Trophoblast cell (in vitro differentiated cells and primary cell): Measurements from ENCODE around the gene TK2.

Experiments
- DNase-seq, 2 donors: peaks; one replicate each; pipeline ENCODE4 v3.0.0-alpha.2; 2016
- H2AFZ ChIP-seq: 2 replicates; pipeline ENCODE4 v1.6.1; 2013; ENCODE audit warnings: low read length, moderate library complexity, mild to moderate bottlenecking; ENCODE audit not compliant: insufficient read depth, poor library complexity
- H2AK5ac ChIP-seq: 2 replicates; pipeline ENCODE4 v1.6.1; 2013; ENCODE audit warnings: mild to moderate bottlenecking, low read length
- H2BK120ac ChIP-seq: 2 replicates; pipeline ENCODE4 v1.6.1; 2013; ENCODE audit warnings: low read length, mild to moderate bottlenecking, moderate library complexity; ENCODE audit not compliant: insufficient read depth, poor library complexity
- H2BK12ac ChIP-seq: 2 replicates; pipeline ENCODE4 v1.6.1; 2013; ENCODE audit warnings: mild to moderate bottlenecking, low read length, moderate library complexity
- H2BK5ac ChIP-seq: 2 replicates; pipeline ENCODE4 v1.6.1; 2013; ENCODE audit warnings: low read length, low read depth, moderate library complexity, mild to moderate bottlenecking; ENCODE audit not compliant: poor library complexity
- H3K14ac ChIP-seq: 2 replicates; pipeline ENCODE4 v1.6.1; 2013; ENCODE audit warnings: mild to moderate bottlenecking, low read length
- H3K18ac ChIP-seq: 2 replicates; pipeline ENCODE4 v1.6.1; 2013; ENCODE audit warnings: mild to moderate bottlenecking, low read length
- H3K23ac ChIP-seq: 2 replicates; pipeline ENCODE4 v1.6.1; 2013; ENCODE audit warnings: low read length
- H3K27ac ChIP-seq: 2 replicates; pipeline ENCODE4 v1.5.1; 2013; ENCODE audit warnings: low read depth, mild to moderate bottlenecking, inconsistent platforms, low read length, moderate library complexity
- H3K27me3 ChIP-seq: 2 replicates; pipeline ENCODE4 v1.6.1; 2013; ENCODE audit warnings: inconsistent platforms, mild to moderate bottlenecking, low read length, moderate library complexity; ENCODE audit not compliant: insufficient read depth
- H3K36me3 ChIP-seq, 2 experiments: 1 replicate in 1 of 2; 2 replicates in 1 of 2; pipeline ENCODE4 v1.6.1; 2013; ENCODE audit warnings: low read length in 2 of 2, mild to moderate bottlenecking in 2 of 2, moderate library complexity in 1 of 2; ENCODE audit not compliant: insufficient read depth in 2 of 2, control insufficient read depth in 1 of 2
- H3K4ac ChIP-seq: 2 replicates; pipeline ENCODE4 v1.6.1; 2013; ENCODE audit warnings: low read depth, mild to moderate bottlenecking, low read length, moderate library complexity
- H3K4me1 ChIP-seq, 2 experiments: 1 replicate in 1 of 2; 2 replicates in 1 of 2; pipeline ENCODE4 v1.6.1; 2013; ENCODE audit warnings: low read length in 2 of 2, mild to moderate bottlenecking in 2 of 2, moderate library complexity in 1 of 2; ENCODE audit not compliant: insufficient read depth in 2 of 2, control insufficient read depth in 1 of 2
- H3K4me2 ChIP-seq: 2 replicates; pipeline ENCODE4 v1.6.1; 2013; ENCODE audit warnings: inconsistent platforms, mild to moderate bottlenecking, low read length, moderate library complexity
- H3K4me3 ChIP-seq: 2 replicates; pipeline ENCODE4 v1.5.1; 2013; ENCODE audit warnings: mild to moderate bottlenecking, low read depth, low read length, inconsistent platforms
- H3K79me1 ChIP-seq: one replicate; pipeline ENCODE4 v1.6.1; 2013; ENCODE audit warnings: low read length
- H3K79me2 ChIP-seq: 2 replicates; pipeline ENCODE4 v1.6.1; 2013; ENCODE audit warnings: low read length, mild to moderate bottlenecking; ENCODE audit not compliant: control insufficient read depth, insufficient read depth, poor library complexity
- H3K9ac ChIP-seq: 2 replicates; pipeline ENCODE4 v1.6.1; 2013; ENCODE audit warnings: mild to moderate bottlenecking, low read length
- H3K9me3 ChIP-seq: 2 replicates; pipeline ENCODE4 v1.6.1; 2013; ENCODE audit warnings: low read depth, mild to moderate bottlenecking, control low read depth, inconsistent platforms, low read length; ENCODE audit not compliant: insufficient read depth
- H4K12ac ChIP-seq: 2 replicates; pipeline ENCODE4 v1.6.1; 2013; ENCODE audit warnings: low read depth, mild to moderate bottlenecking, low read length, moderate library complexity
- H4K8ac ChIP-seq: 2 replicates; pipeline ENCODE4 v1.6.1; 2013; ENCODE audit warnings: low read depth, mild to moderate bottlenecking, low read length, moderate library complexity
- H4K91ac ChIP-seq: one replicate; pipeline ENCODE4 v1.6.1; 2013; ENCODE audit warnings: low read depth, mild to moderate bottlenecking, low read length, moderate library complexity
- WGBS: extraction: QIAGEN DNeasy Blood & Tissue Kit; methylation state at CpG from one replicate; pipeline ENCODE4 v1.1.7; 2013; ENCODE audit warnings: missing lambda C conversion rate; ENCODE audit not compliant: insufficient read length, insufficient coverage; ENCODE audit errors: extremely low coverage; 5-methylcytosine and 5-hydroxymethylcytosine counted together

Gene TK2

GRCh38 chr16:66490774-66491715 is 58.9 kb downstream of the TK2 start:
- Histone ChIP-seq H2AFZ (no peak overlapping the region), H3K27ac (no peak overlapping the region), H3K79me2 (no peaks in the 10 kb centered on the region), H3K79me1 (no peaks in the 10 kb centered on the region), H3K9ac (no peak overlapping the region), H3K36me3 (no peaks in the 10 kb centered on the region), H2AK5ac (no peak overlapping the region), H3K4me1 (peaks cover 2 to 7% of the 10 kb centered on the region in 2 experiments), H3K4me2 (no peak overlapping the region), H2BK12ac (no peak overlapping the region), H3K4me3 (no peak overlapping the region), H2BK5ac (no peak overlapping the region), H3K23ac (no peak overlapping the region), H3K9me3 (peaks cover 9% of the 10 kb centered on the region), H4K12ac (no peak overlapping the region), H3K18ac (no peak overlapping the region), H2BK120ac (no peak overlapping the region), H3K4ac (no peak overlapping the region), H3K14ac (no peak overlapping the region), H4K8ac (no peak overlapping the region), H3K27me3 (no peaks in the 10 kb centered on the region), H4K91ac (no peak overlapping the region)
- WGBS: no CpG with 5 or more reads among the region's 8 CpGs
- DNase-seq: no peak

DNA sequence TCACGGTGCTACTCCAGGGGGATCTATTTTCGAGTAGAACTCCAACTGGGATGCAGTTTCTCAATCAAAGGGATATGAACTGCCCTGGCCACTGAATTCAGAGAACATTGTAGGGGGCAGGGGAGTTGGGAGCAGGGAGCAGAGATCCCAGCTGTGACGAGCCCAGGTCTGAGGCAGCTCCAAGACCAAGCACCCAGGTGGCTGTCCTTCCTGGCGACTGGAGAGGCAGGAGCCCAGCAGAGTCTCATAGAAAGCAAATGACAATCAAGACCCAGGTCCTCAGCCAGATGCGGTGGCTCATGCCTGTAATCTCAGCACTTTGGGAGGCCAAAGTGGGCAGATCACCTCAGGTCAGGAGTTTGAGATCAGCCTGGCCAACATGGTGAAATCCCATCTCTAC is 60.1 kb downstream of the TK2 start:
- Histone ChIP-seq H3K79me1 (no peaks in the 10 kb centered on the region), H3K4ac (no peak overlapping the region), H2AFZ (no peak overlapping the region), H3K27ac (no peak overlapping the region), H3K27me3 (no peaks in the 10 kb centered on the region), H2AK5ac (no peak overlapping the region), H4K12ac (no peak overlapping the region), H3K9me3 (peaks cover 2% of the 10 kb centered on the region), H3K36me3 (no peaks in the 10 kb centered on the region), H3K4me1 (peaks cover 2 to 7% of the 10 kb centered on the region in 2 experiments), H2BK12ac (no peak overlapping the region), H4K91ac (no peak overlapping the region), H3K18ac (no peak overlapping the region), H4K8ac (no peak overlapping the region), H3K4me3 (no peak overlapping the region), H3K4me2 (no peak overlapping the region), H3K14ac (no peak overlapping the region), H2BK5ac (no peak overlapping the region), H2BK120ac (no peak overlapping the region), H3K9ac (no peak overlapping the region), H3K79me2 (no peaks in the 10 kb centered on the region), H3K23ac (no peak overlapping the region)
- no peak for DNase-seq
- no CpG with 5 or more reads among the region's 5 CpGs for WGBS

DNA sequence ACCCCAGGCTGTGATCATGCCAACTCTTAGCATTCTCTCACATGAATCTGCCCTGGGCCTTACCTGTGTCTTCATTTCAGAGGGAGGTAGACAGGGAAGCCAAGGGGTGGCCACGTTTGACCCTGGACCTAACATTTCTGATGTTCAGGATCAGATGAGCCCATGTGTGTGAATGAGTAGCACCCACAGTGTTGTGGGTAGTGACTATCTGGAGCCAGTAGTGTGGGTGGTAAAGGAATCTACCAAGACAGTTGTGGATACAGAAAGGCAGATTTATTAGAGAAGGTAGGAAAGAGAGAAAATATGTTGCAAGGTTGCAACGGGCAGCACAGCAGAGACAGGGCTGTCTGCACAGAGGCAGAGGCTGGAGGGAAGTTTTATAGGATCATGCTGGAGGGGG is 60.5 kb downstream of the TK2 start:
- no peak overlapping the region for H3K18ac ChIP-seq
- no peak overlapping the region for H2BK120ac ChIP-seq
- no peak overlapping the region for H4K12ac ChIP-seq
- no peak overlapping the region for H2BK12ac ChIP-seq
- no peak for DNase-seq
- peaks cover 2 to 7% of the 10 kb centered on the region in 2 experiments for H3K4me1 ChIP-seq
- H3K9me3 ChIP-seq: peaks cover 2% of the 10 kb centered on the region
- no peak overlapping the region for H3K4me3 ChIP-seq
- no peak overlapping the region for H2BK5ac ChIP-seq
- no peaks in the 10 kb centered on the region for H3K79me1 ChIP-seq
- H3K4ac ChIP-seq: no peak overlapping the region
- WGBS: no CpG with 5 or more reads among the region's 2 CpGs
- no peak overlapping the region for H3K27ac ChIP-seq
- H3K9ac ChIP-seq: no peak overlapping the region
- no peaks in the 10 kb centered on the region for H3K36me3 ChIP-seq
- H3K79me2 ChIP-seq: no peaks in the 10 kb centered on the region
- H3K4me2 ChIP-seq: no peak overlapping the region
- H4K91ac ChIP-seq: no peak overlapping the region
- H3K27me3 ChIP-seq: no peaks in the 10 kb centered on the region
- H2AFZ ChIP-seq: no peak overlapping the region
- H3K14ac ChIP-seq: no peak overlapping the region
- H4K8ac ChIP-seq: no peak overlapping the region
- no peak overlapping the region for H2AK5ac ChIP-seq
- H3K23ac ChIP-seq: no peak overlapping the region

GRCh38 chr16:66488505-66488904 is 61.4 kb downstream of the TK2 start:
- Histone ChIP-seq H3K23ac (no peak overlapping the region), H3K9me3 (no peaks in the 10 kb centered on the region), H2BK12ac (no peak overlapping the region), H3K79me2 (no peaks in the 10 kb centered on the region), H3K14ac (no peak overlapping the region), H3K4ac (no peak overlapping the region), H3K4me1 (peaks cover 2 to 7% of the 10 kb centered on the region in 2 experiments), H3K9ac (no peak overlapping the region), H4K91ac (no peak overlapping the region), H3K79me1 (no peaks in the 10 kb centered on the region), H2BK5ac (no peak overlapping the region), H3K36me3 (no peaks in the 10 kb centered on the region), H3K4me3 (no peak overlapping the region), H3K27me3 (no peaks in the 10 kb centered on the region), H2AK5ac (no peak overlapping the region), H3K18ac (no peak overlapping the region), H2AFZ (no peak overlapping the region), H2BK120ac (no peak overlapping the region), H3K4me2 (no peak overlapping the region), H4K12ac (no peak overlapping the region), H4K8ac (no peak overlapping the region), H3K27ac (no peak overlapping the region)
- no CpG with 5 or more reads among the region's 1 CpG for WGBS
- DNase-seq: no peak
